ENCODE data around the gene OR2AE1. TPM values are rescaled to one million over a fixed set of nuclear protein-coding genes. Genes with fewer than 3 reads are reported as not detected.
"Not testable (repeated sequence)": the region's sequence is repeated elsewhere in the genome, so short reads cannot be mapped to it uniquely, and the experiment has no call there.

Gene OR2AE1
- total RNA-seq, 1 experiment from 2014 or later = not detected

DNA sequence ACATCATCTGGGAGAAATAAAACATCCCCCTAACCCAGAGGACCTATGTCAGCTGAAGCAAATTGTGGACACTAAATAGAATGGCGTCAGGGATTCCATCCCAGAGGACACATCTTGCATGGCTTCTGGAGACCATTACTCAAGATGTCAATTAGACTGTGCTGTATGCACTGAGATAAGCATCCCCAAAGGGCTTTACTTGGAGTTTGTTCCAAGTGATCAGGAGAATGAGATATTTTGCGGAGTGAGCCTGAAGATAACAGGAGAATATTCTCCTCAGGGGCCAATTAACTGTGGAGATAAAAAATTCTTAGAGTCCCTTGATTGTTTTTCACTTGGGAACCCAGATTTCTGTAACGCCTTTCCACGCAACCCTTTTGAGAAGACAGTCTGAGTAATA is 4.5 kb upstream of the OR2AE1 start:
- no peaks in the 10 kb centered on the region for H3K9me3 ChIP-seq (ENCODE audit: low read length)
- peaks cover 5% of the 10 kb centered on the region for H3K4me1 ChIP-seq (ENCODE audit: low read length)
- no peaks in the 10 kb centered on the region for H3K9me2 ChIP-seq (replicated peaks; ENCODE audit: insufficient read depth, low read length)
- H3K36me3 ChIP-seq (ENCODE audit: insufficient read depth, low read length) = no peaks in the 10 kb centered on the region
- H2AFZ ChIP-seq (ENCODE audit: low read length) = no peak overlapping the region
- H3K4me3 ChIP-seq (ENCODE audit: low read length) = no peak overlapping the region
- no peaks in the 10 kb centered on the region for H3K79me2 ChIP-seq (ENCODE audit: low read length)
- H3K27ac ChIP-seq (ENCODE audit: low read length) = no peak overlapping the region
- H3K27me3 ChIP-seq (ENCODE audit: low read length) = no peaks in the 10 kb centered on the region
- no peak overlapping the region for H3K4me2 ChIP-seq (ENCODE audit: low read depth, low read length, poor library complexity, severe bottlenecking)
- no peaks in the 10 kb centered on the region for H4K20me1 ChIP-seq (ENCODE audit: insufficient read depth, low read depth, low read length)
- no peak for DNase-seq
- H3K9ac ChIP-seq (ENCODE audit: low read length) = no peak overlapping the region

DNA sequence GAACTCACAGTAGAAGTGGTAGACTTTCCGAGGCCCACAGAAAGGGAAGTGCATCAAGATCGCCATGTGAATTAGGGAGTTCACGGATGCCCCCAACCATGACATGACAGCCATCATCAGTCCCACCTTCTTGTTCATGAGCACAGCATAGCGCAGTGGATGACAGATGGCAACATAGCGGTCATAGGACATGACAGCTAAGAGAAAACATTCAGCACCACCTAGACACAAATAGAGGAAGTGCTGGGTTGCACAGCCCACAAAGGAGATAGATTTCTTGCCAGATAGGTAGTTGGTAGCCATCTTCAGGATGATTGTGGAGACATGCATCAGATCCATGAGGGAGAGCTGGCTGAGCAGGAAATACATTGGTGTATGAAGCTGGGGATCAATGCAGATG is 342 bp downstream of the OR2AE1 start:
- Histone ChIP-seq H3K4me2 (ENCODE audit: low read depth, low read length, poor library complexity, severe bottlenecking) (no peak overlapping the region), H3K27me3 (ENCODE audit: low read length) (no peaks in the 10 kb centered on the region), H3K9me2 (replicated peaks; ENCODE audit: insufficient read depth, low read length) (no peaks in the 10 kb centered on the region), H3K79me2 (ENCODE audit: low read length) (no peaks in the 10 kb centered on the region), H3K4me1 (ENCODE audit: low read length) (no peaks in the 10 kb centered on the region), H4K20me1 (ENCODE audit: insufficient read depth, low read depth, low read length) (no peaks in the 10 kb centered on the region), H2AFZ (ENCODE audit: low read length) (no peak overlapping the region), H3K9ac (ENCODE audit: low read length) (no peak overlapping the region), H3K4me3 (ENCODE audit: low read length) (no peak overlapping the region), H3K9me3 (ENCODE audit: low read length) (no peaks in the 10 kb centered on the region), H3K27ac (ENCODE audit: low read length) (no peak overlapping the region), H3K36me3 (ENCODE audit: insufficient read depth, low read length) (no peaks in the 10 kb centered on the region)
- DNase-seq = no peak

DNA sequence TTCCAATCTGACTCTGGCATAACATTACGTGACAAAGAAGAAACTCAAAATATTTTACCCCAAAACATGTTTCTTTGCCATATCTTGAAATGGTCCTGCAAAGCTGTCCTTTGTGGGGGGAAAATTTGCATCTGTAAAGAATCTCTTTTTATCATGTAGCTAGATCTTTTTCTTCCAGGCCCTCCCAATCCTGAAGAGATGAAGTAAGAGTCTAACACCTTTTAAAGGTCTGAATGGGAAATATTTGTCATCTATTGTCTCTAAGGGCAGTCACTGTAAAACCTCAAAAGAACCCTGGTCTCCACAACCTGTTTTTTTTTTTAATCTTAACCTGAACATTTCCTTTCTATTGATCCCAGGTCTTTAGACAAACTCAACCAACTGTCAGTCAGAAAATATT is 8.6 kb downstream of the OR2AE1 start:
- Histone ChIP-seq H3K27ac (ENCODE audit: low read length) (no peak overlapping the region), H3K4me2 (ENCODE audit: low read depth, low read length, poor library complexity, severe bottlenecking) (no peak overlapping the region), H3K4me1 (ENCODE audit: low read length) (no peaks in the 10 kb centered on the region), H3K79me2 (ENCODE audit: low read length) (no peaks in the 10 kb centered on the region), H3K9ac (ENCODE audit: low read length) (no peak overlapping the region), H4K20me1 (ENCODE audit: insufficient read depth, low read depth, low read length) (no peaks in the 10 kb centered on the region), H3K36me3 (ENCODE audit: insufficient read depth, low read length) (no peaks in the 10 kb centered on the region), H3K9me3 (ENCODE audit: low read length) (no peaks in the 10 kb centered on the region), H3K4me3 (ENCODE audit: low read length) (no peak overlapping the region), H3K27me3 (ENCODE audit: low read length) (no peaks in the 10 kb centered on the region), H3K9me2 (replicated peaks; ENCODE audit: insufficient read depth, low read length) (no peaks in the 10 kb centered on the region), H2AFZ (ENCODE audit: low read length) (no peak overlapping the region)
- peak; percentile 29 for DNase-seq

DNA sequence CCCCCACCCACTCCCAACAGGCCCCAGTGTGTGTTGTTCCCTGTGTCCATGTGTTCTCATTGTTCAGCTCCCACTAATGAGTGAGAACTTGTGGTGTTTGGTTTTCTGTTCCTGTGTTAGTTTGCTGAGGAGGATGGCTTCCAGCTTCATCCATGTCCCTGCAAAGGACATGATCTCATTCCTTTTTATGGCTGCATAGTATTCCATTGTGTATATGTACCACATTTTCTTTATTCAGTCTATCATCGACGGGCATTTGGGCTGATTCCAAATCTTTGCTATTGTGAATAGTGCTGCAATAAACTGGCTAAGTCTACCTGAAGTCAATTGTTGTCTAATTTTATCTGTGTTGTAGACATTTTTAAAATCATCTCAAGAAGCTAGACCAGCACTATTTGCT is 9.4 kb downstream of the OR2AE1 start:
- H3K9me3 ChIP-seq (ENCODE audit: low read length); H3K27me3 ChIP-seq (ENCODE audit: low read length); H3K9ac ChIP-seq (ENCODE audit: low read length); H3K27ac ChIP-seq (ENCODE audit: low read length); H3K4me1 ChIP-seq (ENCODE audit: low read length); H4K20me1 ChIP-seq (ENCODE audit: insufficient read depth, low read depth, low read length); H3K36me3 ChIP-seq (ENCODE audit: insufficient read depth, low read length); H3K9me2 ChIP-seq (replicated peaks; ENCODE audit: insufficient read depth, low read length); H2AFZ ChIP-seq (ENCODE audit: low read length); DNase-seq; H3K4me3 ChIP-seq (ENCODE audit: low read length); H3K79me2 ChIP-seq (ENCODE audit: low read length); H3K4me2 ChIP-seq (ENCODE audit: low read depth, low read length, poor library complexity, severe bottlenecking): not testable (repeated sequence)

DNA sequence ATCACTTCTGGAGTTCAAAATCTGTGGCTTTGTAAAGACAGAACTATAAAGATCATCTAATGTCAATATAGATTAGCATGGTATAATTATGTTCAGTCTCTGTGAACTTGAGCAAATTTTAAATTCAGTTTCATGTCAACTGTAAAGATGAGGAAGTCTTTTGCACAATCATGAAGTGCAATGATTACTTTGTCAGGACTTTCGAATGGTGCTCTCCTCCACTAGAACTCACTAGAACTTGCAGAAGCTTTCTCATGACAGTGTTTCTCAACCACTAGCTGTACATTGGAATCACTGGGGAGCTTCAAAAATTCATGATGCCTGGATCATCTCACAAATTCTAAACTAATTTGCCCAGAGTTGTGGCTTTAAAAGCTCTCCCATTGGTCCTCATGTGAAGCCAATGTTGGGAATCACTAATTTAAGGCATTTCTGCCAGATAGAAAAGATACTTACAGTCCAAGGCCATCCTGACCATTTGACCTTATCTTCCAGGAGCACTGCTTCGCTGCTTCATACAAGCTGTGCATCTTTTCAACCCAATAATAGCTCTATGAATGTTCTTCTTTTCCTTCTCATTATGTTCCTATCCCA is 12.9 kb downstream of the OR2AE1 start:
- no peaks in the 10 kb centered on the region for H3K9me2 ChIP-seq (replicated peaks; ENCODE audit: insufficient read depth, low read length)
- no peaks in the 10 kb centered on the region for H3K4me1 ChIP-seq (ENCODE audit: low read length)
- no peak overlapping the region for H3K4me2 ChIP-seq (ENCODE audit: low read depth, low read length, poor library complexity, severe bottlenecking)
- no peak overlapping the region for H2AFZ ChIP-seq (ENCODE audit: low read length)
- H4K20me1 ChIP-seq (ENCODE audit: insufficient read depth, low read depth, low read length) = no peaks in the 10 kb centered on the region
- no peaks in the 10 kb centered on the region for H3K9me3 ChIP-seq (ENCODE audit: low read length)
- no peak overlapping the region for H3K27ac ChIP-seq (ENCODE audit: low read length)
- DNase-seq = peak; percentile 23
- H3K36me3 ChIP-seq (ENCODE audit: insufficient read depth, low read length) = no peaks in the 10 kb centered on the region
- H3K79me2 ChIP-seq (ENCODE audit: low read length) = no peaks in the 10 kb centered on the region
- H3K27me3 ChIP-seq (ENCODE audit: low read length) = no peaks in the 10 kb centered on the region
- no peak overlapping the region for H3K4me3 ChIP-seq (ENCODE audit: low read length)
- no peak overlapping the region for H3K9ac ChIP-seq (ENCODE audit: low read length)

DNA sequence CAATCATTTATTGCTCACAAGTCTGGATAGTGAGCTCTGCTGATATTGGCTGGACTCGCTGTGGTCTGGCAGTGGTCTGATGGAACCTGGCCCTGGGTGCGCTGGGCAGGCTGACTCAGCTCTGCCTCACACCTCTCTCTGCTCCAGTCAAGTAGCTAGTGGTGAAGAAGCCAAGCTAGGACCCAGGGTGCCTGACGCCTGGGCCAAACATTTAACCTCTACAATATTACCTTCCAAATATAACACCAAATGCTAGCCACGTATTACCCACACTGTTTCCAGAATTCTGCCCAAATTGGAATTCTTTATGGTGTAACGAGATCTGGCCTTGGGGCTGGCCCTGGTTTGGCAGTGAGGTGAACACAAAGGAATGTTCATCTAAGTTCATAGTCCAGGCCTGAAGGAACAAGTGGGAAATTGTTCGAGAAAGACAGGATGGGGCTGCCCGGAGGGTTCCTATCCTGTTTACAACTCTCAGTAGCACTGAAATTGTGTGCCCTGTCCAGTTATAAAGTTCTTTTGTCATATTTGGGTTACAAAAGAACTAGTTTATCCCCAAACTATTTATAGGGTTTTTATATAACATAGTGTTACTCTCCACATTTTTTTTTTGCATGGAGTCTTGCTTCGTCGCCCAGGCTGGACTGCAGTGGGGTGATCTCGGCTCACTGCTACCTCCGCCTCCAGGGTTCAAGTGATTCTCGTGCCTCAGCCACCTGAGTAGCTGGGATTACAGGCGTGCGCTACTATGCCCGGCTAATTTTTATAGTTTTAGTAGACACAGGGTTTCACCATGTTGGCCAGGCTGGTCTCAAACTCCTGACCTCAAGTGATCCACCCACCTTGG is 16.3 kb downstream of the OR2AE1 start:
- H3K27ac ChIP-seq (ENCODE audit: low read length) = no peak overlapping the region
- no peak overlapping the region for H3K4me2 ChIP-seq (ENCODE audit: low read depth, low read length, poor library complexity, severe bottlenecking)
- H3K4me1 ChIP-seq (ENCODE audit: low read length) = no peaks in the 10 kb centered on the region
- H3K9me2 ChIP-seq (replicated peaks; ENCODE audit: insufficient read depth, low read length) = no peaks in the 10 kb centered on the region
- H3K27me3 ChIP-seq (ENCODE audit: low read length) = no peaks in the 10 kb centered on the region
- no peak overlapping the region for H2AFZ ChIP-seq (ENCODE audit: low read length)
- no peaks in the 10 kb centered on the region for H3K79me2 ChIP-seq (ENCODE audit: low read length)
- H3K36me3 ChIP-seq (ENCODE audit: insufficient read depth, low read length) = no peaks in the 10 kb centered on the region
- no peak overlapping the region for H3K4me3 ChIP-seq (ENCODE audit: low read length)
- no peaks in the 10 kb centered on the region for H3K9me3 ChIP-seq (ENCODE audit: low read length)
- H3K9ac ChIP-seq (ENCODE audit: low read length) = no peak overlapping the region
- H4K20me1 ChIP-seq (ENCODE audit: insufficient read depth, low read depth, low read length) = no peaks in the 10 kb centered on the region
- peak; percentile 30 for DNase-seq

DNA sequence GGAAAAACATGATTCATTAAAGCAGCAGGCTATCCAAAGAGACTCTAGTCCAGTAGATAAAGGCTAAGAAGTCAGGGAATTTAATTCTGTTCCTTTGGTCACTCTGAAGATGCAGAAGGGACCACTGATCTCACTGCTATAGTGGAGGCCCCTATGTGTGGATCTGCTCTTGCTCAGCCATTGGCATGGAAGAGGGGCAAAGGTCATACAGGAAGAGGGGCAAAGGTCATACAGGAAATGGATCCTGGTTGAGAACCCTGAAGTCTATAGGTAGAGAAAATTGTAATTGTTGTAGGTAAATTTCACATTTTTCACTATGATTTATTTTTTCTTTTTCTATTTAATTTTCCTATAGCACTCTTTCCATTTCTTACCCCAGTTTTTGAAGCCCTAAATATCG is 21.6 kb downstream of the OR2AE1 start:
- H4K20me1 ChIP-seq (ENCODE audit: insufficient read depth, low read depth, low read length) = no peaks in the 10 kb centered on the region
- no peaks in the 10 kb centered on the region for H3K4me1 ChIP-seq (ENCODE audit: low read length)
- no peak overlapping the region for H3K4me3 ChIP-seq (ENCODE audit: low read length)

DNA sequence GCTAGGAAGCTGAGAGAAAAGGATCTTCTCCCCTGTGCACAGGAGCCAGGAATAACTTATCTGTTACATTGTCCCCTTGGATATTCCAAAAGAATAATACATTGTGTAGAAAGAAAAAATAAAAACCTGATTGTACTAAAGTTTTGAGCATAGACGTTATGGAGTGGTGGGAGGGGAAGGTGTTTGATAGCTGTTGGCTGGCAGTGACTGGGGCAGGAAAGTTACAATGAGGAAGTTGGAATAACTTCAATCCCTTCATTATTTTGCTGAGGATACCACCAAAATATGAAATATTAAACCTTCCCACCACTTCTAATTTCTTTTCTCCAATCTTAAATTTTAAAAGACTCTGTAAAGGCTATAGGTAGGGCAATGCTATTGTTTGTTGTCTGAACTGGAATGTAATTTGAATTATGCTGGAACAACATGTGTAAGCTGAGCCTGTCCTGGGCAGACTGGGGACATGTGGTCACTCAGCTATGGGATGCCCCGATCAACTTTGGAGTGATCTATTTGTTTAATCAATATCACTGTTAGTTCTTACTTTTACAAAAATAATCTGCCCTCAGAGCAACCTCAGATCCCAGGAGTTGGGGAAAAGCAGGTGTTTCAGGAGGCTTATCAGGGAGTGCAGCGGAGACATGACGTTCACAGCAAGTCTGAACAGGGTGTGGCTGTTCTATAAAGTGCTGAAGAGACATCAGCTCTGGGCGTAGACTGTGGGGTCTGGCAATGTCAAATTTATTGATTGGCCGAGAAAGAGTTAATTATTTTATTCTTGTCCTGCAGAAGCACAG is 28.2 kb downstream of the OR2AE1 start:
- Histone ChIP-seq H3K4me1 (ENCODE audit: low read length) (no peaks in the 10 kb centered on the region), H3K4me3 (ENCODE audit: low read length) (no peak overlapping the region), H3K36me3 (ENCODE audit: insufficient read depth, low read length) (no peaks in the 10 kb centered on the region), H3K79me2 (ENCODE audit: low read length) (no peaks in the 10 kb centered on the region), H2AFZ (ENCODE audit: low read length) (no peak overlapping the region), H3K9me3 (ENCODE audit: low read length) (no peaks in the 10 kb centered on the region), H3K9me2 (replicated peaks; ENCODE audit: insufficient read depth, low read length) (no peaks in the 10 kb centered on the region), H4K20me1 (ENCODE audit: insufficient read depth, low read depth, low read length) (no peaks in the 10 kb centered on the region), H3K4me2 (ENCODE audit: low read depth, low read length, poor library complexity, severe bottlenecking) (no peak overlapping the region), H3K27me3 (ENCODE audit: low read length) (no peaks in the 10 kb centered on the region), H3K27ac (ENCODE audit: low read length) (no peak overlapping the region), H3K9ac (ENCODE audit: low read length) (no peak overlapping the region)
- no peak for DNase-seq

More for the DNA sequence above, 21.6 kb downstream of the OR2AE1 start:
- Histone ChIP-seq H3K9ac (ENCODE audit: low read length) (no peak overlapping the region), H3K9me3 (ENCODE audit: low read length) (no peaks in the 10 kb centered on the region), H3K4me2 (ENCODE audit: low read depth, low read length, poor library complexity, severe bottlenecking) (no peak overlapping the region), H3K27ac (ENCODE audit: low read length) (no peak overlapping the region), H3K36me3 (ENCODE audit: insufficient read depth, low read length) (no peaks in the 10 kb centered on the region), H2AFZ (ENCODE audit: low read length) (no peak overlapping the region), H3K79me2 (ENCODE audit: low read length) (no peaks in the 10 kb centered on the region), H3K27me3 (ENCODE audit: low read length) (no peaks in the 10 kb centered on the region), H3K9me2 (replicated peaks; ENCODE audit: insufficient read depth, low read length) (no peaks in the 10 kb centered on the region)
- DNase-seq = peak; percentile 19

All from Karpas-422 (cell line).